Dermis microvascular lymphatic vessel endothelial cell (primary cell): Measurements from ENCODE around the gene RSAD1. TPM values are rescaled to one million over a fixed set of nuclear protein-coding genes. Genes with fewer than 3 reads are reported as not detected.

Experiments
- DNase-seq, 2 donors: peaks; one replicate each; pipeline versions ENCODE4 v3.0.0 to v3.0.0-alpha.2; 2010; ENCODE audit warnings: low read depth in 2 of 2
- total RNA-seq: library from RNA; depleted of rRNA; stranded (reverse); fragments of >200 nt; gene quantifications from 2 replicates; pipeline ENCODE4 v1.2.1, GENCODE V29; 2014

RSAD1 gene
- total RNA-seq, 1 donor from 2014 or later, result 12.5 TPM

GRCh38 chr17:50458270-50458669, 20.4 kb upstream of the RSAD1 start:
- no peak for DNase-seq

GRCh38 chr17:50458701-50459676, 19.7 kb upstream of the RSAD1 start:
- DNase-seq, result no peak

DNA sequence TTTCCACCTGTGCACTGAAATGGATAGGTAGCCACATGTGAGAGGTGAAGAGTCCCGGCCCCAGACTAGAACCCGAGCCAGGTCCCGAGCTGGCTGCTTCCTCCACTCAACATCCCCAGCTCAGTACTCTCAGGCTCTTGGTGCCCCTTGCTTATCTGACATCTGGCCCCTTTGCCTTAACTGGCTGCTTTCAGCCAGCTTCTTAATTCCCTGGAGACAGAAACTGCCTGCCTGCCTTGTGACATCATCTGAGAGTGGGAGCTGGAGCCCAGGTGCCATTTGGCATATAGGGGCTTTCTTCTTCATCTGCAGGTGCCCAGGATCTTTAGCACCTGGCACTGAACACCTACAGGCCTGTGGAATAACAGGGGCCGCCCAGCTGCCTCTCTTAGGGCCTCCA, 18.9 kb upstream of the RSAD1 start:
- DNase-seq, result no peak

GRCh38 chr17:50460831-50461526, 17.7 kb upstream of the RSAD1 start:
- DNase-seq, result no peak

- DNase-seq, result no peak
Measured at GRCh38 chr17:50461550-50462132, 17.0 kb upstream of the RSAD1 start.

- DNase-seq, result no peak
Measured at GRCh38 chr17:50462446-50462845, 16.2 kb upstream of the RSAD1 start.

GRCh38 chr17:50464121-50464520, 14.5 kb upstream of the RSAD1 start:
- no peak for DNase-seq

GRCh38 chr17:50464736-50465135, 13.9 kb upstream of the RSAD1 start:
- no peak for DNase-seq

DNA sequence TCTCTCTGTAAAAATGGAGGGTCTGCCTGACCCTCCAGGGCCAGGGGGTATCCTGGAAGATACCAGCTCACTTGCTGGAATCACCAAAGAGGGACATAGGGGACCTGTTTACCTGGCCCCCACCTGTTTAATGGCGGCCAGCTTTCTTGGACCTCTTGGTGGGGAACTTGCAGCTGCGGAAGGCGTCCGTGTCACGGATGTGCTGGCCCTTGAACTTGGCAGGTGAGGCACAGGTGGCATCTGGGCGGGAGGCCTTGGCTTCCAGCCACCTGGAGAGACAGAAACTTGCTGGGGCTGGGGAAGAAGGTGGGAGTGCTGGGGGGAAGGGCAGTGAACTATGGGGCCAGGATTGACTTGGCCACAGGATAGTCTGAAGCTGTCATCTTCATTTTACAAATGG, 13.5 kb upstream of the RSAD1 start:
- no peak for DNase-seq

DNA sequence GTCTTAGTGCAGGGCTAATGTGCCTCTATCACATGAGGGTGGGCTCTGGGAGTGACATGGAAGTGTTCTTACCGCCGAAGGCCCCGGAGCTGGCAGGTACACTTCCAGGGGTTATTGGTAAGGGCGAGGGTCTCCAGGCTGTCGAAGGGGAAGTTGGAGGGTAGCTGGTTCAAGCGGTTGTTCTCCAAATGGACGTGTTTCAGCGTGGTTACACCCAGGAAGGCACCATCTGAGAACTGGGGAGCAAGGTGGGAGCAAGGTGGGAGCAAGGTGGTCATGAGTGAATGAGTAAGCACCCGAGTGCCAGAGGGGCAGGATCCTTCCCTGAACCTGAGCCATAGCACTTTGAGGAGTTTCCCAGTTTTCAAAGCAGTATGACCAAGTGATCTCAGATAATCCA, 13.0 kb upstream of the RSAD1 start:
- no peak for DNase-seq

GRCh38 chr17:50466371-50467113, 12.1 kb upstream of the RSAD1 start:
- no peak for DNase-seq

- no peak for DNase-seq
Measured at GRCh38 chr17:50467114-50467854, 11.4 kb upstream of the RSAD1 start.

GRCh38 chr17:50467855-50468303, 10.8 kb upstream of the RSAD1 start:
- DNase-seq, result no peak

GRCh38 chr17:50468304-50469207, 10.1 kb upstream of the RSAD1 start, which contains the start of gene CHAD:
Gene CHAD (minus strand): TSS chr17:50468880. CDS start chr17:50468813, 67 bp downstream.
- DNase-seq, result no peak

DNA sequence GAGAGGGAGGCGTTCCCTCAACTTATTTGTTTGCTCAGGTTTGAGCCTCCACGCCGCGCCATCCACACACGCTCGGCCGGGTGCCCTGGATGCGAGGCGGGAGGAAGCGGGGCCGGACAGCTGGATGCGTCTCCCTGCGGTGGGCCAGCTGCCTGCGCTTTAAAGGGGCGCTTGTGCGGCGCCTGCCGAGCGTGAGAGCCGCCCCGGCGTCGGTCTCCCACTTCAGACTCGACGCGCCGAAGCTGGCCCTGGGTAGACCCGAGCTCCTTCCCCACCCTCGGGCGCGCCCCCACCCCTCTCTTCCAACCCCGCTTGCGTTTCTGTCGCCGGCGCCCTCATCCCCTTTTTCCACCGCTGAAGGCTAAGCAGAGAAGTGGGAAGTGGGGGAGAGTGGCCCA, 9.5 kb upstream of the RSAD1 start:
- DNase-seq, result no peak

- DNase-seq, result no peak
Measured at GRCh38 chr17:50469671-50470305, 8.9 kb upstream of the RSAD1 start.

- no peak for DNase-seq
Measured at GRCh38 chr17:50470426-50470825, 8.2 kb upstream of the RSAD1 start.

GRCh38 chr17:50471009-50471905, 7.4 kb upstream of the RSAD1 start:
- DNase-seq, result peak; percentile 41 to 56
